HS-27A (cell line): ENCODE measurements around the gene S100A16.
"Not testable (repeated sequence)": the region's sequence is repeated elsewhere in the genome, so short reads cannot be mapped to it uniquely, and the experiment has no call there.

Source experiments
- DNase-seq: peaks from one replicate; pipeline ENCODE4 v3.0.0-alpha.2; 2012; ENCODE audit warnings: low read depth, missing footprints

The S100A16 gene

GRCh38 chr1:153615406-153615805, 2.5 kb upstream of the S100A16 start:
- DNase-seq: no peak

GRCh38 chr1:153614906-153615305, 2.0 kb upstream of the S100A16 start:
- no peak for DNase-seq

- no peak for DNase-seq
These were observed 1.4 kb upstream of the S100A16 start for GRCh38 chr1:153614189-153614900.

- DNase-seq: no peak
These were observed 469 bp upstream of the S100A16 start for GRCh38 chr1:153613406-153613805.

- DNase-seq: no peak
These were observed 704 bp downstream of the S100A16 start for GRCh38 chr1:153612111-153612754.

- no peak for DNase-seq
These were observed 1.6 kb downstream of the S100A16 start for GRCh38 chr1:153611356-153611755.

GRCh38 chr1:153610811-153611301, 2.1 kb downstream of the S100A16 start:
- no peak for DNase-seq

- DNase-seq: no peak
These were observed 2.6 kb downstream of the S100A16 start for GRCh38 chr1:153610334-153610733.

- no peak for DNase-seq
These were observed 3.4 kb downstream of the S100A16 start for GRCh38 chr1:153609585-153609907.

GRCh38 chr1:153608742-153609584, 4.0 kb downstream of the S100A16 start:
- DNase-seq: no peak

GRCh38 chr1:153608089-153608682, 4.8 kb downstream of the S100A16 start:
- DNase-seq: no peak

GRCh38 chr1:153607381-153607780, 5.6 kb downstream of the S100A16 start:
- DNase-seq: no peak

GRCh38 chr1:153606194-153606593, 6.7 kb downstream of the S100A16 start:
- DNase-seq: no peak

- no peak for DNase-seq
These were observed 10.2 kb downstream of the S100A16 start for GRCh38 chr1:153602749-153603148.

- no peak for DNase-seq
These were observed 13.1 kb downstream of the S100A16 start for GRCh38 chr1:153599847-153600246.

GRCh38 chr1:153598309-153599172, 14.4 kb downstream of the S100A16 start:
- DNase-seq: no peak

GRCh38 chr1:153597206-153597605, 15.7 kb downstream of the S100A16 start:
- no peak for DNase-seq

- DNase-seq: no peak
These were observed 20.2 kb downstream of the S100A16 start for GRCh38 chr1:153592748-153593147.

GRCh38 chr1:153588482-153588881, 24.5 kb downstream of the S100A16 start:
- no peak for DNase-seq

GRCh38 chr1:153588033-153588432, 24.9 kb downstream of the S100A16 start:
- not testable (repeated sequence) for DNase-seq

GRCh38 chr1:153587314-153587713, 25.6 kb downstream of the S100A16 start:
- DNase-seq: no peak
